NCI-H345 (cell line): ENCODE measurements around the gene ATP10B.

ENCODE experiments used
- DNase-seq: peaks from one replicate; lab custom pipeline; 2025; lab: John Stamatoyannopoulos, UW

The ATP10B gene

DNA sequence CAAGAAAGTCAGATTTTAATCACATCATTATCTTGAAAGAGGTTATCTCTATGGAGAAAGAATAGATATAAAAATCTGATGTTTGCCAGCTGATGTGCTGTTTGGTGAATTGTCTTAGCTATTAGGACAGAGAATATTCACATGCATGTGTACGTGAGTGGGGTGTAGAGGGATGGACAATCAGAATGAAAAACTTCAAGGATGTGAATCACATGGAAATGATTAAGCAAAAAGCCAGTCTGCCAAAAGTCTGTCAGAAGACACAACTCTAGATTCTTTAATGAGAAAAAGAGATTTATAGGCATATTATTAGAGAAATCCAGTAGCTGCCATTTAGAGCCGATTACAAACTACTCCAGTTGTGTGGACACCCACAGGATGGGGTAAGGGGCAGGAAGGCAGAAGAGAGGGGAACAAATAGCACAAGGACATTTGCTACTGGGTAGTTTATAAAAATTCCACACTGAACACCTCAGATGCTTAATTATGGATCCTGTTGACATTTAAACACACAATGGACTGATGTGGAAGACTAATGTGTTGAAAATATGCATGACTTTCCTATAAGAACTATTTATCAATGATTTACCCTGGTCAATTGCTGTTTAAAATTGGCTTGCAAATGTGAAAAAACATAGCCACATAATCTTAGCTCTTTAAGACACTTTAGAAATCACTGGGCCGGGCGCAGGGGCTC is 302.9 kb downstream of the ATP10B start:
- DNase-seq = no peak

DNA sequence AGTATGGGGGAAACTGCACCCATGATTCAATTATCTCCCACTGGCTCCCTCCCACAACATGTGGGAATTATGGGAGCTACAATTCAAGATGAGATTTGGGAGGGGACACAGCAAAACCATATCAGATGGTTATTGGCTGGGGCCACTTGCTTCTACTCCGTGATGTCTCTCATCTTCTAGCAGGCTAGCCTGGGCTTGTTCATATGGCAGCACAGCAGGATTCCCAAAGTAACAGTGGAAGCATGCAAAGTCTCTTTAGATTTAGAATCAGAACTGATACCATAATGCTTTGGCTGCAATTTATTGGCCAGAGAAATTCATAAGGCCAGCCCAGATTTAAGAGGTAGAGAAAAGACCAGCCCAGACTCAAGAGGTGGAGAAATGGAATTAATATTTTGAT is 304.1 kb downstream of the ATP10B start:
- no peak for DNase-seq

DNA sequence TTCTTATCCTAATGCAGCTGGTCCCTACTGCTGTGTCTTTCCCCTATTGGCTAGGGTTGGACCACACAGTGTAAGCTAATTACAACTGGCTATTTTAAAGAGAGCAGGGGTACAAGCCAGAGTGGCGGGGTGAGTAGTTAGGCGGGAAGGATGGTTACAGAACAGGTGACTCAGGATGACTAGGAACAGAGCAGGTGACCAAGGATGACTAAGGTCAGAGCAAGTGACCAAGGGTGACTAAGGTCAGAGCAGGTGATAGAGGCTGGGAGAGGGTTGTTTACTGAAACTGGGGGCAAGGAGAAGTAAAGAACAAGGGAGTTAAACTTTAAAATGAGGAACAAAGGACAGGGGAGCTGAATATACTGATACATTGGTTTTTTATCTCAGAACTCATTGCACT is 304.9 kb downstream of the ATP10B start:
- no peak for DNase-seq

DNA sequence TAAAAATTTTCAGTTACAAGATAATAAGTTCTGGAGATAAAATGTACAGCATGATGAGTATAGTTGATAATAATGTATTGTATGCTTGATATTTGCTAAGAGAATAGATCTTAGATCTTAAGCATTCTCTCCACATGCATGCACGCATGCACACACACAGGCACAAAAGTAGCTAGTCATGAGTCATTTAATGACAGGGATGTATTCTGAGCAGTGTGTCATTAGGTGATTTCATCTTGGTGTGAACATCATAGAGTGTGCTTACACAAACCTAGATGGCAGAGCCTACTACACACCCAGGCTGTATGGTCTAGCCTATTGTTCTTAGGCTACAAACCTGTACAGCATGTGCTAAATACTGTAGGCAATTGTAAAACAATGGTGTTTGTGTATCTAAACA is 306.2 kb downstream of the ATP10B start:
- no peak for DNase-seq

DNA sequence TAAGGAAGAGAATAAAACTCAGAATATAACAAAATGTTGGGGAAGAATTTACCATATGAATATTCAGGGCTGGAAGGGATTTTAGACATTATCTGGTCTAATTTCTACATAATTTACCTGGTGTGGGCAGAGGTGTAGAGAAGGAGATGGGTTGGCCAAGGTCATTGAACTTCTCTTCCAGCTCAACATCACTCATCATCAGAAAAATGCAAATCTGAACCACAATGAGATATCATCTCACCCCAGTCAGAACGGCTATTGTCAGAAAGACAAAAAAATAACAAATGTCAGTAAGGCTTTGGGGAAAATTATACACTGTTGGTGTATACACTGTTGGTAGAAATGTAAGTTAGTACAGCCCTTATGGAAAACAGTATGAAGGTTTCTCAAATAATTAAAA is 308.6 kb downstream of the ATP10B start:
- no peak for DNase-seq

DNA sequence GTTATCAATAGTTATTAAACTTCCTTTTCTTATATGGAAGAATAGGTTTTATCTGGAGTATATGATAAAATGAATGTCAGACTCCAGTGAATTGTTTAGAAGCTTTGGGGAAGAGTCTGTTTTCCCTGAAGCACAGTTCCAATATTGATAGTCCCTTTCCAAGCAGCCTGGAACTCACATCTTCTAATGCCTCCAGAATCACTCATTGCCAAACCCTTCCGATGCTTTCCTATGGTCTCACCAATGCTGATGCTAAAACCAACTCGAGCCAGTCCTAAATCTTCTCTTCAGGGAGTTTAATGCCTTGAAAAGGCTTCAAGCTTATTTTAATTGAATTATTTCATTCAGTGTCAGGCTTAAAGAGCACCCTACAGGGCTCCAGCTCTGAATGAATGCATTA is 309.2 kb downstream of the ATP10B start:
- no peak for DNase-seq

DNA sequence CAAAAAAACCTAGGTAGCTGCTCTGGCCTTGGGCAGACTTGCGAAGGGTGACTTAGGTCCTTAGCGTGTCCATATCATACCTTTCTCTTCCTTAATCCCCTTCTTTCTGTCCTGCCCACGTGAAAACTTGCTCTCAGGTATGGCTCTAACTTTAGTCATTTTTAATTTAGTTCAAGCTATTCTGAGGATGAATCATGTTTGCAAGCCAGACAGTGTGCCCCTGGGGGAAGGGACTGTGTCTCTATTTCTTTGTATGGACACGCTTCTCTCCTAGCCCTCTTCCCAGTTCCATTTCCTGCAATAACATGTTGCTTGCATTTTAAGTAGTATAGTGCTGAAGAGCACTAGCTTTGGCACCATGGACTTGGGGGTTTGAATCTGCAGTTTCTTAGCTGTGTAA is 309.7 kb downstream of the ATP10B start:
- DNase-seq = no peak

DNA sequence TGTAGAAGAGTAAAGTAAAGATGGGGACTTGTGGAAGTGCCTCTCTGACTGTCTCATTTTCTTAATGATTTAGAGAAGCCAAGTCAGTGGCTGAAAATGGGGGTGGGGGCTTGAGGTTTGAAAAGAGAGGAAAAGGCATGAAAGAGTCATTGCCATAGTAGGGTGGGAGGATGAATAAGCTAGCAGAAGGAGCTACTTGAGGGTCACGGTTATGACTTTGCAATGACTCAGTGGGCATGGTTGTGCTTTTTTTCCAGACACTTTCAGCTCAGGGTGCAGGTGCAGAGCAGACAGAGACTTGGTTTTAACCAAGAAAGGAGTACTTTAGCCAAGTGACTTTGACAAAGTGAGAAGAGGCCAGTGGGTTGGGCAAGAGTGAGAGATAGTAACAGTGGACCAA is 312.6 kb downstream of the ATP10B start:
- no peak for DNase-seq

DNA sequence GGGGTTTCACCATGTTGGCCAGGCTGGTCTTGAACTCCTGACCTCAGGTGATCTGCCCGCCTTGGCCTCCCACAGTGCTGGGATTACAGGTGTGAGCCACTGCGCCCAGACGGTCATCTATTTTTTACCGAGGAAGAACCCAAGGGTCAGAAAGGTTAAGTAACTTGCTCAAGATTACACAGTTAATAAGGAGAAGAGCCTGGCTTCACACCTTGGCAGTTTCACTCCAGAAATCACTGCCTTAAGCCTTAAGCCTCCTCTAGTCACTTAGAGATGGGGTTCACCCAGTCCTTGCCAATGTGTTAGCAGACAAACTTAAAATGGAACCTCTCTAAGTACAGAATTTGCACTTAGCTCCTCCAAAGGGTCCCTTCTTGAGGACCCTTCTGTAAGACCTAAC is 314.1 kb downstream of the ATP10B start:
- no peak for DNase-seq

DNA sequence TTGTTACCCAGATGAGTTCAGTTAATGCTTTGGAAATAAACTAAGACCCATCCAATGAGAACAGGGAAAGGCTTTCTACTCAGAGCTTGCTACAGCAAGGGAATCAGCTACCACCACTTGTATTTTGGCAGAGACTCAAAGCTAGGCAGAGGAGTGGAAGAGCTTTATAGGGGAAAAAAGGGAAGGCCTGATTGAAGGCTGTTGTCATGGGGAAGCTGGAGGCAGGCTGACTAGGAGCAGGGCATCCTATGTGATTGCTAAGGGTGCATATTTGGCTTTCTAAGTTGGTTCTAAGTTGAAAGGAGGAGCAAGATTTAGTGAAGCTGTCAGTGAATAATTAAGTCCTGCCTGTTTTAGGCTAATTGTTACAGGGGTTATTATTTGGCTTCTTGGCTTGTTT is 314.9 kb downstream of the ATP10B start:
- DNase-seq = peak; percentile 13

DNA sequence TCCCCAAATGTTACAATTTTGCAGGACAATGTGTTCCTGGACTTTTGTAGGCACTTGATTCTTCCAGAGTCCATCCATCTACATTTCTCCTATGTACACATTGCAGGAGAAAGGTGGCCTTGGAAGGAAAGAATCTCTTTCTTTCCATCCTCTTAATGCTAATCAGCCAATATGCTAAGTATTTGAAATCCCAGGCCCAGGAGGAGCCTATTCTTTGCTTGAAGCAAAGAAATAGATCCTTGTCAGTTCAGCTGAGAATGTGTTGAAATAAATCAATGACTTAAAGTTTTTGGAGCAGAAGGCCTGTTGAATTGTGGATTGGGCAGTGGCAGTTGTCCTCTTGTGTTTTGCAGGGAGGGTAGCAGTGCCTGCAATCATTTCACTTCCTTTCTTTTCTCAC is 317.1 kb downstream of the ATP10B start:
- DNase-seq = no peak

DNA sequence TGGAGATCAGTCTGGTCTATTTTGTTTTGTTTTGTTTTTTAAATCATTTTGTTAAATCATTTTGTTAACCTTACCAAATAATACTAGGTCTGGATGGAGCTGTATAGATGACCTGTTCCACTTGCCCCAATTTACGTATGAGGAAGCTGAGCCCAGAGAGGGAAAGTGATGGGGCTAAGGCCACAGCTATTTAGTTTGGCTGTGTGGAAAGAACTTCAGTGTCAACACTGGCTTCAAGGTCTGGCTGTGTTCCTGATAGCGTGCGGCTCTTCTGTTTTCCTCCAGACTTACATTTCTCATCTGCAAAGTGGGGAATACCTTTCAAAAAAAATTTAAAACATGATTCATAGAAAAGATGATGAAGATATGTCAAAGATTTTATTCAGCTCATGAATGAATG is 317.9 kb downstream of the ATP10B start:
- DNase-seq = no peak

DNA sequence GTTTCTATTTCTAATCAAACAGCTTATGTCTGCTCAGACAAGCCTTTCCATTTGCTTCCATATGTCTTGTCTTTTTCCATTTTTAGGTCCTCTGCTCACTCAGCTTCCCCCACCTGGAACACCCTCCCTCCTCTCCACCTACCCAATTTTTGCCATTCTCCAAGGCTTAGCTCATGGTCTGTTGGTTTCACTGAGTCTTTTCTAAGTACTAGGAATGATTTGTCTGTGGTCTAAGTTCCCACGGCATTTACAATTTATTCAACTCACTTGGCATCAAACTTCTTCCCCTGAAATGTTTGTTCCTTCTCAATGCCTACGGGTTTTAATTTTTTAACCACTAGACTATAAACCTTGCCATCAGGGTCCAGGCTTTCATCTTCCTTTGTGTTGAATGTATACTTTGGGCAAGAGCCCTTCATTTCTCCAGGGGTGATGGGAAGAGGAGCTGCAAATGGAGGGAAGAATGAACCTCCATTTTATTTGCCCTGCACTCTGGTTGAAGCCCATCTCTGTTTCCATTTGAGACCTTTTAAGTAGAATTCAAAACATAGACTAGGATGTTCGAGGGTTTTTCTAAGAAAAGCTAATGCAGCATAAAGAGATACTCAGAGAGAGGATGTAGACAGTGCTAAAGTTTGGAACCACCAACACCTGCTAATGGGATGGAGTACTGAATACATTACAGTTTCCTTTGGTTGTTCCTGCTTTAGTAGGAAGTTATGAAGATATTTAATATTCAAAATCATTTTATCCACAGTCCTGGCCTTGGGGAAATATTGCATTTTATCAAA is 326.3 kb downstream of the ATP10B start:
- no peak for DNase-seq

DNA sequence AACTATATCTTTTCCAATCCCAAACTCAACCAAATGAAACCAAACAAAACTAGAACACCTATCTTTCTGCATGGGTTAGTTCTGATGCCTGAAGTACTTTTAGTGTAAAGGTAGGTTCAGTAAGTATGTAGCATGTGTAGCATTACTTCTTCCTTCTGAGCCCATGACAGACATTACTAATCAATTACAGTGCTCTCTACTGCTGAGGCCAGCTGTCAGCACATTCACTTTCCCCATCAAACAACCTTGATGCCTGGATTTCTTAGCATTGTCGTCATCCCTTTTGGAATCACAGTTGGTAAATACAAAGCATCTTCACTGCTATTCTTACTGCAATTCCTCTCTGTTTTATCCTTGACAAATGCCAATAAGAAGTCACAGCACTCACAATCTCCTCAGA is 327.2 kb downstream of the ATP10B start:
- no peak for DNase-seq

DNA sequence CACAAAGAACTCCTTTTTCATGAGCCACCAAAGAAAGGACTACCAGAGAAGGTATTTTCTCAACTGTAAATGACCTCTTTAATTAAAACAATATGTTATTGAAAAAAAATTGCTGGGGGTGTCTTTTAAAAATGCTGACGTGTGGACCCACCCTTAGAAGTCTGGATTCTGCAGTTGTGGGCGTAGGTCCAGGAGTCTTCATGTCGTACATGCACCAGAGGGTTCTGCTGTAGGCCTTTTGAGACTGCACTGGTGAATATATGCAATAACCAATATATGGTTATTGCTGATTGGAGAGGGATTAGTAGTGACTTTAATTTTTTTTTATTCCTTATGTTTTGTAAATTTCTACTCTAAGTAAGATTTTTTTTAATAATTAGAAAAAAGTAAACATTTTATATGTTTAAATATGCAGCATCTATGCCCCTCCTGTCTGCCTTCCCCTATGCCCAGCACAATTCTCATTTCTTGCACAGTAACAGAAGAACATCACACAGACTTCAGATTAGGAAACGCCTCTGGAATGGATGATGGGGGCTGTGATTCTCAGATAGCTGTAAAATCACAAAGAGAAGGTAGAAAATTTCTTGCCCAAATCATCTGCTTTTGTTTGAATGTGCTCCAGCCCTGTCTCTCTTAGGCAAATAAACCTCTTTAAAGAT is 328.4 kb downstream of the ATP10B start:
- no peak for DNase-seq

DNA sequence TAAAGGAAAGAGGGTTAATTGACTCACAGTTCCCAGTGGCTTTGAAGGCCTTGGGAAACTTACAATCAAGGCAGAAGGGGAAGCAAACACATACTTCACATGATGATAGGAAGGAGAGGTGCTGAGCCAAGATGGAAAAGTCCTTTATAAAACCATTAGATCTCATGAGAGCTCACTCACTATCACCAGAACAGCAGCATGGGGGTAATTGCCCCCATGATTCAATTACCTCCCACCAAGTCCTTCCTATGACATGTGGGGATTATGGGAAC is 330.7 kb downstream of the ATP10B start:
- DNase-seq = no peak

DNA sequence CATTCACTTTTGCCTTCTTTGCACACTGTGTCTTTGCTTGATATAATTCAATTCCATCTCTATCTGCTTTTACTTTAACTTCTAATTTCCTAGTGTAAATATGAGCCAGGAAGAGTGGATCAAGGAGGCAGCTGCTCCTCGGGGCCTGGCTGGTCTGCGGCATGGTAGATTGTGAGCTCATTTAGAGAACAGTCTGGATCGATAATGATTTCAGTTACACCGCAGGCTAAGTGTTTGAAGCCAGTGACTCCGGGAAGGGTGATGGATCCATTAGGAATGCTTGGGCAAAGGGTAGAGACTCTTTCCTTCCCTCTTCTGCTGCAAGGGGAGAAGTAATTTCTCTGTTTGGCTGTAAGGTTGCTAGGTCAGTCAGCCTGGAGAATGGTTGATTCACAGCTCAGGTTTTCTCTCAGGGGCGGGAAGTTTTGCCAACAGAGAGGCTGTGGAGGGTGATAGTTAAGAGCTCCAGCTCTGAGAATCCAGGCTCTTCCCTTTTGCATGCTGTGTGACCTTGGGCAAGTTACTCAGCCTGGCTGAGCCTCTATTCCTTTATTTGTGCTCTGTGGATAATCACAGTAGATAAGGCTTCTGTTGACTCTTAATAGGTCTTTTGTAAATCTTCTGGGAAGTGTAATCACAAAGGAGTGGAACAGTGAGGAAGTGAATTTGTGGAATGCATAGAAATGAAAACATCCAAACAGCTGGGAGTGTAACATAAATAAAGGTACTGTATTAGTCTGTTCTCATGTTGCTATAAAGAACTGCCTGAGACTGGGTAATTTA is 331.2 kb downstream of the ATP10B start:
- no peak for DNase-seq

DNA sequence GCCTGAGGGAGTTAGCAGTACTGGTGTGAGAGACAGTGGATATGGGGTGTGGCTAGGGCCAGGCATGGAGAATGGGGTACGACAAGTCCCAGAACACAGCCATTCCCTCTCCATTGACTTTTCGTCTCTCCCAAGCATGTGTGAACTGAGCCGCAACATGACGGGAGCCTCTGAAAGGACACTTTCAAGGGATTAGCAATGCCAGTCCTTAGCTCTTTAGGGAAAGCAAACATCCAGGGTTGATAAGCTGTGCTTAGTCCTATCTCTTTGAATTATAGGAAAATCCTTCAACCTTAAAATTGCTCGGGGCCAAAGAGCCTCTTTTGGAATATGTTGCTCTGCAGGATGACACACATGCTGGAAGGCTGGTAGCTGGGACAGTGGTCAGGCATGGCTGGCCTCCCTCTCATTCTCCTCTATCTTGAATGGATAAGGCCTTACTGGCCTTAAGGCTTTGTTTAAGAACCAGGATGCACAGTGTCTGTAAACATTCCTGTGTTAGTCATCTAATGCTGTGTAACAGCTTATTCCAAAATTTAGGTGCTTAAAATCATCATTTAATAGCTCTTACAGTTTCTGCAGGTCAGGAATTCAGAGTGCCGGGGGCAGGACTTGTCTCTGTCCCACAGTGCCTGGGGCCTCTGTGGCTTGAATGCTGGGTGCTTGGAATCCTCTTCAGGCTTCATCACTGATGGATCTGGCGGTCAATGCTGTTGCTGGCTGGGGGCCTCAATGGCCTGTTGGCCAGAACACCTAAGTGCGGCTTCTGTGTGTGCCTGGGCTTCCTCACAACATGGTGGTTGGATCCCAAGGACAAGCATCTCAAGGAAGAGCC is 335.1 kb downstream of the ATP10B start:
- DNase-seq = peak; percentile 24

DNA sequence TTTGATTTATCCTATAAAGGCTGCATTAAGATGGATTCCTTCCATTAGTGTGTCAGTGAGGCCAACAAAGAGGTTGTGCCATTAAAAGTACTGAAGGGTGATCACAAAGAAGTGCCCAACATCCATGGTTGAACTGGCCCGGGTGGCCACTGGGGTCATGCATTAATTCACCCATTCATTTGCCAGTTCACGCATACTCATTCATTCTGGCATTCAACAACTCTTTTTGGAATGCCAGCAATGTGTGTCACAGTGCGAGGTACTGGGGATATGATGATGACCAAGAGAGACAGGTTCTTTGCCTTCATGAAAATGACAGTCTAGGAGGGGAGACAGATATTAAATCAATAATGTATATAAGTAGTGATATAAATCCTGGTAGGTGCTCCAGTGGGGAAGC is 337.1 kb downstream of the ATP10B start:
- DNase-seq = no peak

DNA sequence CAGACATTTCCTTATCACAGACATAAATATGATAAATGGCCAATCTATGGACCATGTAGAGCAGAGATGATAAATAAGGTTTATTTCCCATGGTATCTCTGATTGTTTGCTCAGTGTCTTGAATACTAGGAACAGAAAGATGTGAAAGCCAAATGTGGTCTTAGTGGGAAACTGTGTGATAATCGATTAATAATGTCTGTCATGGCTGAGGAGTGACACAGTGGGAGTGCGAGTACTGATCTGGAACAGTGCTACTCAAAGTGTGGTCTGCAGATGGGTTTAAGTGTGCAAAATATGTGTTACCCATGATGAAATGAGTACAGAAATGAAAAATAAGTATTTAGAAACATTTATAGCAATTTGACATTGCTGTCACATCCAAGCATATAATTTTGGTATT is 337.8 kb downstream of the ATP10B start:
- no peak for DNase-seq

DNA sequence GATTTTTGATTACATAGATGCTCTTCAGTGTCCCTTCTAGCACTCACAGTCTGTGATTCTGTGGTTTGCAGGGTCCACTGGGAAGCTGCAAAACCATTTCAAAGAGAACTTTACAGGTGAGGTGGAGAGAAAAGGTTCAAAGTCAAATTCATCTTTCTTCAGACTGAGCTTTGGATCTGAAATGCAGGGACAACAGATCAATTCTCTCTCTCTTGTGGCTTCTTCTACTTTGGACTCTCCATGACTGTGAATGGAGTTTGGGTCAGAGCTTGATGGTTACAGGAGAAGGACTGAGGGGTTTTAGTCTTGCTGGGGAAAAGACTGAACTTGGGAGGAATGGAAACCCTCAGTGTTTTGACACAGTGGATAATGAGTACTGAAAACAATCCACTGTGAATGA is 338.5 kb downstream of the ATP10B start:
- no peak for DNase-seq
